ENCODE results near the gene GOLIM4. TPM values are rescaled to one million over a fixed set of nuclear protein-coding genes. Genes with fewer than 3 reads are reported as not detected.

GOLIM4 gene
- total RNA-seq, 1 donor from 2014 or later, result 46.3 TPM

GRCh38 chr3:168049367-168049974 is 46.3 kb downstream of the GOLIM4 start:
- peak overlapping the region; percentile 8 for H3K27ac Mint-ChIP-seq (ENCODE audit: unreplicated experiment)
- H3K36me3 Mint-ChIP-seq (ENCODE audit: low read depth), result no peaks in the 10 kb centered on the region
- no peak for TF ChIP-seq CTCF (IDR thresholded peaks at IDR 0.05)
- no peak overlapping the region for H3K4me3 Mint-ChIP-seq (ENCODE audit: unreplicated experiment)
- no peak for DNase-seq (ENCODE audit: low spot score)
- no peaks in the 10 kb centered on the region for H3K27me3 Mint-ChIP-seq (ENCODE audit: low read depth)
- no peaks in the 10 kb centered on the region for H3K9me3 Mint-ChIP-seq (ENCODE audit: low read depth)
- H3K4me1 Mint-ChIP-seq (ENCODE audit: low read depth), result peaks cover 42% of the 10 kb centered on the region

GRCh38 chr3:168048414-168049330 is 47.1 kb downstream of the GOLIM4 start:
- DNase-seq (ENCODE audit: low spot score), result no peak
- Mint-ChIP-seq H3K9me3 (ENCODE audit: low read depth) (no peaks in the 10 kb centered on the region), H3K4me1 (ENCODE audit: low read depth) (peaks cover 42% of the 10 kb centered on the region), H3K36me3 (ENCODE audit: low read depth) (no peaks in the 10 kb centered on the region), H3K27me3 (ENCODE audit: low read depth) (no peaks in the 10 kb centered on the region), H3K4me3 (ENCODE audit: unreplicated experiment) (no peak overlapping the region), H3K27ac (ENCODE audit: unreplicated experiment) (peak overlapping the region; percentile 52)
- TF ChIP-seq CTCF (IDR thresholded peaks at IDR 0.05), result no peak

GRCh38 chr3:168047936-168048335 is 47.8 kb downstream of the GOLIM4 start:
- TF ChIP-seq CTCF (IDR thresholded peaks at IDR 0.05), result no peak
- H3K9me3 Mint-ChIP-seq (ENCODE audit: low read depth), result no peaks in the 10 kb centered on the region
- no peak for DNase-seq (ENCODE audit: low spot score)
- H3K27me3 Mint-ChIP-seq (ENCODE audit: low read depth), result no peaks in the 10 kb centered on the region
- no peak overlapping the region for H3K27ac Mint-ChIP-seq (ENCODE audit: unreplicated experiment)
- H3K4me1 Mint-ChIP-seq (ENCODE audit: low read depth), result peaks cover 40% of the 10 kb centered on the region
- no peak overlapping the region for H3K4me3 Mint-ChIP-seq (ENCODE audit: unreplicated experiment)
- H3K36me3 Mint-ChIP-seq (ENCODE audit: low read depth), result peaks cover 2% of the 10 kb centered on the region

GRCh38 chr3:168047190-168047795 is 48.4 kb downstream of the GOLIM4 start:
- no peak for DNase-seq (ENCODE audit: low spot score)
- Mint-ChIP-seq H3K27me3 (ENCODE audit: low read depth) (no peaks in the 10 kb centered on the region), H3K27ac (ENCODE audit: unreplicated experiment) (no peak overlapping the region), H3K9me3 (ENCODE audit: low read depth) (no peaks in the 10 kb centered on the region), H3K4me3 (ENCODE audit: unreplicated experiment) (no peak overlapping the region), H3K36me3 (ENCODE audit: low read depth) (peaks cover 4% of the 10 kb centered on the region), H3K4me1 (ENCODE audit: low read depth) (peaks cover 35% of the 10 kb centered on the region)
- peak; percentile 99 for TF ChIP-seq CTCF (IDR thresholded peaks at IDR 0.05)

GRCh38 chr3:168044049-168044448 is 51.7 kb downstream of the GOLIM4 start:
- Mint-ChIP-seq H3K36me3 (ENCODE audit: low read depth) (peaks cover 5% of the 10 kb centered on the region), H3K27ac (ENCODE audit: unreplicated experiment) (no peak overlapping the region), H3K4me1 (ENCODE audit: low read depth) (peaks cover 12% of the 10 kb centered on the region), H3K27me3 (ENCODE audit: low read depth) (no peaks in the 10 kb centered on the region), H3K4me3 (ENCODE audit: unreplicated experiment) (no peak overlapping the region), H3K9me3 (ENCODE audit: low read depth) (no peaks in the 10 kb centered on the region)
- DNase-seq (ENCODE audit: low spot score), result no peak
- TF ChIP-seq CTCF (IDR thresholded peaks at IDR 0.05), result no peak

Data from chondrocyte (in vitro differentiated cells).